ENCODE data around the gene ABCF2.
A peak's percentile ranks its signal among the peaks of the same experiment; 100 is the strongest.

The ABCF2 gene

GRCh38 chr7:151243408-151244195 lies 16.6 kb upstream of the ABCF2 start:
- FAIRE-seq = peak; percentile 35

GRCh38 chr7:151243045-151243349 lies 16.0 kb upstream of the ABCF2 start:
- DNase-seq (ENCODE audit: extremely low spot score, insufficient read length, low read depth) = no peak
- FAIRE-seq = no peak

More at GRCh38 chr7:151243408-151244195, 16.6 kb upstream of the ABCF2 start:
- DNase-seq (ENCODE audit: extremely low spot score, insufficient read length, low read depth) = no peak

DNA sequence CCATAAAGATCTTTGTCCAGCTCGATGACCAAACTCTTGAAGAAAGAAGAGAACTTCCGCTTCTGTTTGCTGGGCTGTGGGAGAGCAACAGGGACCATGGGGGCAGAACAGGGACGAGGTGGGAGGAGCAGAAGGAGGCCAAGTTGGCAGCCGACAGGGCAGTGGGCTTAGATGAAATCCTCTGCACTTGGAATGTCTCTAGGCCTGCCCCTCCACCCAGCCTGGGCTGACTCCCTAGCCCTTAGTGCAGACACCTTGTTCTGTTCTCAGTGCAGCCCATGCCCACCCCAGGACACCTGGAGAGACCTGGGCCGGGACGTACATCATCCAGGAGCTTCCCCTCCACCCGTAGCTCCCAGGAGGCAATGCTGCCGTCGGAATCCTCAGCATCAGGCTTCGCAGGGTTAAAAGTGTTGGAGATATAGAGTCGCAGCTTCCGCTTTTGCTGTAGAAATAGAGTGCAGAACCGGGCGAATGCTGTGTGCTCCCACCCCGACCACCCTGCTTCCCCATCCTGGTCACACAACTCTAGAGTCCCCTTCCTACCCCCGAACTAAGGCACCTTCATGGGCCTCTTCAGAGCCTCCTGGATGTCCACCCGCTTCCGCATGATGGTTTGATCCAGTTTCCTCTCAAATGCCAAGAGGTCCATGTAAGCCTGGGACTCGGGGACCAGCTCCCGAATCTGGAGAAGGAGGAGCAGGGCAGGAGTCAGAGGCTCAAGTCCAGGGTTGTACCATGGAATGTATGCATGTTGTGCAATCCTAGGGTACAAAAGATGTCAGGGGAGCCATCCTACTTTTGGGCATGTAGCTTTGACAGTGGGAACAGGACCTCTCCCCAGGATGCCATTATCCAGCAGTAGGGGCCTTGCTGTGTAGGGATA lies 15.4 kb upstream of the ABCF2 start:
- no peak for FAIRE-seq
- no peak for DNase-seq (ENCODE audit: extremely low spot score, insufficient read length, low read depth)

DNA sequence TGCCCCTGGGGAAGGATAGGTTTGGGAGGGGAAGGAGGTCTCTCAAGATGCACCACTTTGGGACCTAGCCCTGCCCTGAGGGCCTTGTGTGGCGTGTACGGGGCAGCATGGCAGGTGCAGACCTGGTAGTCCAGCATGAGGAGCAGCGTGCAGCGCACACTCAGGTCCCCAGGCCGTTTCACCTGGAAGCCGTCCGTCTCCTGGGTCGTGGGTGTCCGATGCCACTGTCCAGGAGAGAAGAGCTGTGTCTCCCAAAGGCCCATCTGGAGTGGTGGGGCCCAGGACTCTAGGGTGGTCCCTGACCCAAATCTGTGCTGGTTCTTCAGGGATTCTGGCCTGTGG lies 14.7 kb upstream of the ABCF2 start:
- FAIRE-seq = no peak
- DNase-seq (ENCODE audit: extremely low spot score, insufficient read length, low read depth) = no peak

- DNase-seq (ENCODE audit: extremely low spot score, insufficient read length, low read depth) (no peak), FAIRE-seq (no peak)
Measured at GRCh38 chr7:151240942-151241754, 14.1 kb upstream of the ABCF2 start.

GRCh38 chr7:151240536-151240935 lies 13.5 kb upstream of the ABCF2 start:
- DNase-seq (ENCODE audit: extremely low spot score, insufficient read length, low read depth) (no peak), FAIRE-seq (no peak)

DNA sequence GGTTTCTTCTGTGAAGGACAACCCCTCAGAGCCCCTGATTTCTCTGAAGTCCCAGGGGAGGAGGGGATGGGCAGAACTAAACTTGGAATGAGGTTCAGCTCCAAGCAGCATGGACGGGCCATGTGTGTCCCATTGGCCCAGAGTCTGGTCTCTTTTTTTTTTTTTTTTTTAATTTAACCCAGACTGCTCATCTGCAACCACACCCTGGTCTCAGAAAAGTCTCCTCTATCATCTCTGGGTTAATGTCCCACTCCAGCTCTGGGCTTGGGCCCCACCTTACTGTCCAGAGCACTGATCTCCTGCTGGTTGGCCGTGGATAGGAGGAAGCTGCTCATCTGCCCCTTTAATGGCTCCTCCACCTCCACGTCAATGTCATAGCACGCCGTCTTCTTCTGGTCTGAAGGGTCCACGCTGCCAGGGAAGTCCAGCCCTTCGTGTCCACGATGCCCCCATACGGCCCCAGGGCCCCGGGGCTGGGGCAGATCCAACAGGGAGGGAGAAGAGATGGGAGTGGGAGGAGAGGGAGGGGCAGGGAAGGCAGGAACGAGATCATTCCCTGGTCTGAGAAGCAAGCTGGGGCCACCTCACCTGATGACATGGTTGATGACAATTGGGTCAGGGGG lies 12.9 kb upstream of the ABCF2 start:
- DNase-seq (ENCODE audit: extremely low spot score, insufficient read length, low read depth) = no peak
- no peak for FAIRE-seq

DNA sequence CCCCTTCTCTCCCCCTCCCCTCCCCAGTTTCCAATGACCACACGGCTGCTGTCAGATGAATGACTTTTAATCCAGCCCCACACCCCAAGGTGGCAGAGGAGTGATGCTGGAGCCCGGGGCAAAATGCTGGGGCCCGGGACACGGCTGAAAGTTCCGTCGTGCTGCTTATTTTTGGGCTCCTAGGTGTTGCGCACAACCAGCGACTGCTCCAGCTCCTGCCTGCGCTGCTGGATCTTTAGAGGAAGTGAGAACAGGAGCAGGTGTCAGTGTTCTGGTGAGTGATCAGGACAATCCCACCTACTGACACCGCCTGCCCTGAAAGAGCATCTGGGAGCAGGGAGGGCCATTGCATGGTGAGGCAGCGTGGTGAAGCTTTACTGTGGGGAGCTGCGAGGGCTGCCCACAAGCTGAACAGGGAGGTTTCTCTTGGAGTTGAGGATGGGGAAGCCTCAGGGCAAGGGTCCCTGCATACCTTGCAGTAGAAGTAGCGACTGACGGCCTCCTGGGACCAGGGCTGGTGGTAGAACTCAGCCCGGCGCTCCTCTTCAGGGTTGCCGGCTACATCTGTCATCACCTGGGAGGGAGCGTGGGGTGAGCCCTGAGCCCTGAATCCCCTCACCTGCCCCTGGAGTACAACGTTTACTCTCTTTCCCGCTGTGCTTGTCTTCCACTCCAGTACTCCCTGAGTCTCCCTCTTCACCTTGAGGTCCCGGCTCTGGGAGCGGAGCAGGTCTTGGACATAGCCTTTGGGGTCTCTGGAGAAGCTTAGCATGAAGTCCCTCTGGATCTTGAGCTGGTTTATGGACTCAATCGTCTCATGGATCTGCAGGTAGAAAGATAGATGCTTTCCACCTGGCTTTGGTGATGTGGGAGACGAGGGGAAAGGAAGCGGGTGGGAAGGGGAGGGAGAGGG lies 12.2 kb upstream of the ABCF2 start:
- DNase-seq (ENCODE audit: extremely low spot score, insufficient read length, low read depth) (no peak), FAIRE-seq (no peak)

DNA sequence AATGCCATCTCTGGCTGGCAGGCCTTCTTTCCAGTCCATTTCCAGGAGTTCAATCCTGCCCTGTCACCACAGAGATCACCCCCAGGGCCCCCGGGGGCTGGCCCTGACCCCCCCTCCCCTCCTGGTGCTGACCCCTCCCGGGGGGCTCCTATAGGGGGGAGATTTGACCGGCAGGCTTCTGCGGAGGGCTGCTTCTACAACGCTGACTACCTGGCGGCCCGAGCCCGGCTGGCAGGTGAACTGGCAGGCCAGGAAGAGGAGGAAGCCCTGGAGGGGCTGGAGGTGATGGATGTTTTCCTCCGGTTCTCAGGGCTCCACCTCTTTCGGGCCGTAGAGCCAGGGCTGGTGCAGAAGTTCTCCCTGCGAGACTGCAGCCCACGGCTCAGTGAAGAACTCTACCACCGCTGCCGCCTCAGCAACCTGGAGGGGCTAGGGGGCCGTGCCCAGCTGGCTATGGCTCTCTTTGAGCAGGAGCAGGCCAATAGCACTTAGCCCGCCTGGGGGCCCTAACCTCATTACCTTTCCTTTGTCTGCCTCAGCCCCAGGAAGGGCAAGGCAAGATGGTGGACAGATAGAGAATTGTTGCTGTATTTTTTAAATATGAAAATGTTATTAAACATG lies 11.3 kb upstream of the ABCF2 start:
- no peak for FAIRE-seq
- DNase-seq (ENCODE audit: extremely low spot score, insufficient read length, low read depth) = no peak

DNA sequence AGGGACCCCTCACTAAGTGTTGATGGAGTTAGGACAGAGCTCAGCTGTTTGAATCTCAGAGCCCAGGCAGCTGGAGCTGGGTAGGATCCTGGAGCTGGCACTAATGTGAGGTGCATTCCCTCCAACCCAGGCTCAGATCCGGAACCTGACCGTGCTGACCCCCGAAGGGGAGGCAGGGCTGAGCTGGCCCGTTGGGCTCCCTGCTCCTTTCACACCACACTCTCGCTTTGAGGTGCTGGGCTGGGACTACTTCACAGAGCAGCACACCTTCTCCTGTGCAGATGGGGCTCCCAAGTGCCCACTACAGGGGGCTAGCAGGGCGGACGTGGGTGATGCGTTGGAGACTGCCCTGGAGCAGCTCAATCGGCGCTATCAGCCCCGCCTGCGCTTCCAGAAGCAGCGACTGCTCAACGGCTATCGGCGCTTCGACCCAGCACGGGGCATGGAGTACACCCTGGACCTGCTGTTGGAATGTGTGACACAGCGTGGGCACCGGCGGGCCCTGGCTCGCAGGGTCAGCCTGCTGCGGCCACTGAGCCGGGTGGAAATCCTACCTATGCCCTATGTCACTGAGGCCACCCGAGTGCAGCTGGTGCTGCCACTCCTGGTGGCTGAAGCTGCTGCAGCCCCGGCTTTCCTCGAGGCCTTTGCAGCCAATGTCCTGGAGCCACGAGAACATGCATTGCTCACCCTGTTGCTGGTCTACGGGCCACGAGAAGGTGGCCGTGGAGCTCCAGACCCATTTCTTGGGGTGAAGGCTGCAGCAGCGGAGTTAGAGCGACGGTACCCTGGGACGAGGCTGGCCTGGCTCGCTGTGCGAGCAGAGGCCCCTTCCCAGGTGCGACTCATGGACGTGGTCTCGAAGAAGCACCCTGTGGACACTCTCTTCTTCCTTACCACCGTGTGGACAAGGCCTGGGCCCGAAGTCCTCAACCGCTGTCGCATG lies 10.5 kb upstream of the ABCF2 start:
- no peak for FAIRE-seq
- no peak for DNase-seq (ENCODE audit: extremely low spot score, insufficient read length, low read depth)

- no peak for DNase-seq (ENCODE audit: extremely low spot score, insufficient read length, low read depth)
- FAIRE-seq = no peak
Measured at GRCh38 chr7:151236406-151236805, 9.4 kb upstream of the ABCF2 start.

GRCh38 chr7:151235091-151235787 lies 8.2 kb upstream of the ABCF2 start:
- FAIRE-seq = no peak
- no peak for DNase-seq (ENCODE audit: extremely low spot score, insufficient read length, low read depth)

GRCh38 chr7:151233804-151234203 lies 6.8 kb upstream of the ABCF2 start:
- no peak for FAIRE-seq

DNA sequence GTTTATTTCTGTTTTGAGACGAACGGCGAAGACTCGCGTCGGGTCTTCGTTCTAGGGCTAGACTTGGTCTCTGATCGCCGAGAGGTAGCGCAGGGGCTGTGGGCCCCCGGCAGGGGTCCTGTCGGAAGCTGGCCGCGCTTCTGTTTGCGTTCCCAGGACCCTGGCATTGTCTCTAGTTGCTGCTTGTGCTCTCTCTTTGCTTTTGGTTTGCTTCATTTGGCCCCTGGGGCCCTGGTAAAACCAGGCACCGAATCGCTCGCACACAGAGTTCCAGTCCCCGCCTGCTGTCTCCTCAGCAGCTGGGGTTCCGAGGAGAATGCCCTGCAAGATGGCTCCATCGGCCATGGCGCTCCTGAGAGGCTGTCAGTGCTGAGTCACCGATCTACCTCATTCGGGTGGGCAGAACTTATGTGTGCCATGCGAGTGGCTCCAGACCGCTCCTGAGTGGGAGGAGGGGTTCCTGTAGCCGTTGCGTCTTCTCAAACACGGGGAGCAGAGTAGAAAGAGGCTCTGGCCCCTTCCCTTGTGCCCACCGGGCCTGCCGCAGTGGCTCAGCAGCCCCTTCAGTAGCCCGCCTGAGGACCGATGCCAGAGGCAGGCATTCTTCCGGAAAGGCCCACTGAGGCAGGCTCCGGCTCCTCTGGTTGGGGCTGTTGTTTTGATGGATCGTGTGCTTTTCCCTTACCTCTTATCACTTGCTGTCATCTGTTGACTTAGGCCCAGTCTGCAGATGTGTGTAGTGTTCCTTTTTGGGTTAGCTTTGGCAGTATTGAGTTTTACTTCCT lies 6.1 kb upstream of the ABCF2 start:
- DNase-seq (ENCODE audit: extremely low spot score, insufficient read length, low read depth) = no peak
- FAIRE-seq = no peak

More at GRCh38 chr7:151233804-151234203, 6.8 kb upstream of the ABCF2 start:
- DNase-seq (ENCODE audit: extremely low spot score, insufficient read length, low read depth) = no peak

GRCh38 chr7:151232091-151232916 lies 5.3 kb upstream of the ABCF2 start, which contains the start of gene CHPF2:
TSS of gene CHPF2 (plus strand) at chr7:151232483. CDS start at chr7:151234012, 1,529 bp downstream.
- FAIRE-seq = peak; percentile 87

More at GRCh38 chr7:151232091-151232916, 5.3 kb upstream of the ABCF2 start, which contains the start of gene CHPF2:
- peak; percentile 94 for DNase-seq (ENCODE audit: extremely low spot score, insufficient read length, low read depth)
